ENCODE measurements around the gene ASCC3.

Gene ASCC3

GRCh38 chr6:100701728-100702127 is 179.4 kb downstream of the ASCC3 start:
- Histone ChIP-seq H3K79me2 (ENCODE audit: insufficient read depth, low read length) (no peaks in the 10 kb centered on the region), H4K20me1 (ENCODE audit: insufficient read depth, low read length, poor library complexity, severe bottlenecking) (no peaks in the 10 kb centered on the region), H3K4me2 (ENCODE audit: low read depth, low read length, poor library complexity, severe bottlenecking) (no peak overlapping the region), H3K9ac (ENCODE audit: low read depth, low read length, poor library complexity, severe bottlenecking) (no peak overlapping the region), H3K9me2 (replicated peaks; ENCODE audit: low read depth, low read length) (no peaks in the 10 kb centered on the region), H3F3A (ENCODE audit: low read depth) (no peaks in the 10 kb centered on the region), H3K36me3 (ENCODE audit: insufficient read depth, low read length) (peaks cover 18% of the 10 kb centered on the region; the same call in 1 of the 2 replicates), H3K27me3 (ENCODE audit: insufficient read depth, low read length, poor library complexity, severe bottlenecking) (no peaks in the 10 kb centered on the region), H2AFZ (ENCODE audit: low read length) (no peak overlapping the region), H3K9me3 (ENCODE audit: insufficient read depth, low read depth, low read length) (peaks cover 7% of the 10 kb centered on the region; the same call in 1 of the 2 replicates), H3K4me1 (ENCODE audit: insufficient read depth, low read length, poor library complexity, severe bottlenecking) (no peaks in the 10 kb centered on the region), H3K4me3 (ENCODE audit: low read length, poor library complexity, severe bottlenecking) (no peak overlapping the region)
- TF ChIP-seq EZH2phosphoT487 (IDR thresholded peaks at IDR 0.05; ENCODE audit: borderline replicate concordance): no peak
- TF ChIP-seq CTCF (conservative IDR thresholded peaks at IDR 0.05; ENCODE audit: low read length): no peak

- Histone ChIP-seq H4K20me1 (ENCODE audit: insufficient read depth, low read length, poor library complexity, severe bottlenecking) (no peaks in the 10 kb centered on the region), H3K4me2 (ENCODE audit: low read depth, low read length, poor library complexity, severe bottlenecking) (no peak overlapping the region), H3K79me2 (ENCODE audit: insufficient read depth, low read length) (no peaks in the 10 kb centered on the region), H3K4me1 (ENCODE audit: insufficient read depth, low read length, poor library complexity, severe bottlenecking) (no peaks in the 10 kb centered on the region), H3K27me3 (ENCODE audit: insufficient read depth, low read length, poor library complexity, severe bottlenecking) (no peaks in the 10 kb centered on the region), H3K9me3 (ENCODE audit: insufficient read depth, low read depth, low read length) (peaks cover 7% of the 10 kb centered on the region; the same call in 1 of the 2 replicates), H2AFZ (ENCODE audit: low read length) (no peak overlapping the region), H3F3A (ENCODE audit: low read depth) (no peaks in the 10 kb centered on the region), H3K4me3 (ENCODE audit: low read length, poor library complexity, severe bottlenecking) (no peak overlapping the region), H3K36me3 (ENCODE audit: insufficient read depth, low read length) (peaks cover 18% of the 10 kb centered on the region; the same call in 1 of the 2 replicates), H3K9me2 (replicated peaks; ENCODE audit: low read depth, low read length) (no peaks in the 10 kb centered on the region), H3K9ac (ENCODE audit: low read depth, low read length, poor library complexity, severe bottlenecking) (no peak overlapping the region)
- TF ChIP-seq CTCF (conservative IDR thresholded peaks at IDR 0.05; ENCODE audit: low read length) (no peak), EZH2phosphoT487 (IDR thresholded peaks at IDR 0.05; ENCODE audit: borderline replicate concordance) (no peak)
Measured at GRCh38 chr6:100700009-100700408, 181.1 kb downstream of the ASCC3 start.

- Histone ChIP-seq H3F3A (ENCODE audit: low read depth) (no peaks in the 10 kb centered on the region), H4K20me1 (ENCODE audit: insufficient read depth, low read length, poor library complexity, severe bottlenecking) (no peaks in the 10 kb centered on the region), H3K4me3 (ENCODE audit: low read length, poor library complexity, severe bottlenecking) (no peak overlapping the region), H3K36me3 (ENCODE audit: insufficient read depth, low read length) (peaks cover 14% of the 10 kb centered on the region; the same call in 1 of the 2 replicates), H2AFZ (ENCODE audit: low read length) (no peak overlapping the region), H3K9me3 (ENCODE audit: insufficient read depth, low read depth, low read length) (peaks cover 5% of the 10 kb centered on the region; the same call in 1 of the 2 replicates), H3K9me2 (replicated peaks; ENCODE audit: low read depth, low read length) (no peaks in the 10 kb centered on the region), H3K4me1 (ENCODE audit: insufficient read depth, low read length, poor library complexity, severe bottlenecking) (no peaks in the 10 kb centered on the region), H3K9ac (ENCODE audit: low read depth, low read length, poor library complexity, severe bottlenecking) (no peak overlapping the region), H3K79me2 (ENCODE audit: insufficient read depth, low read length) (no peaks in the 10 kb centered on the region), H3K4me2 (ENCODE audit: low read depth, low read length, poor library complexity, severe bottlenecking) (no peak overlapping the region), H3K27me3 (ENCODE audit: insufficient read depth, low read length, poor library complexity, severe bottlenecking) (no peaks in the 10 kb centered on the region)
- TF ChIP-seq CTCF (conservative IDR thresholded peaks at IDR 0.05; ENCODE audit: low read length): no peak
- no peak for TF ChIP-seq EZH2phosphoT487 (IDR thresholded peaks at IDR 0.05; ENCODE audit: borderline replicate concordance)
Measured at GRCh38 chr6:100695445-100695844, 185.7 kb downstream of the ASCC3 start.

All from Loucy (cell line).